PC-9 (cell line): ENCODE data around the gene MYO5B. TPM values are rescaled to one million over a fixed set of nuclear protein-coding genes. Genes with fewer than 3 reads are reported as not detected.

Experiments used
- BruUV-seq: library from RNA; stranded (reverse); fragments of 400-500 nt; replicated peaks from 2 replicates; lab custom pipeline; 2021; lab: Mats Ljungman, UMichigan
- CTCF ChIA-PET: fragments of 300-600 bp; sonication (Branson Sonifier 250); formaldehyde crosslinking; loops from one replicate; lab custom pipeline; 2022; ENCODE audit warnings: antibody characterized with exemption; lab: Charles Lee
- POLR2A ChIA-PET: fragments of 300-600 bp; sonication (Branson Sonifier 250); formaldehyde crosslinking; loops from one replicate; lab custom pipeline; 2022; ENCODE audit warnings: antibody characterized with exemption; ENCODE audit not compliant: unreplicated experiment; lab: Charles Lee
- DNase-seq, 2 experiments: peaks; one replicate each; pipeline versions ENCODE4 v3.0.0 to v3.0.0-alpha.2; 2015 to 2022; ENCODE audit warnings: mixed read lengths in 1 of 2
- H2AFZ ChIP-seq: fragments of 200-600 bp; sonication (generic); 2 replicates; pipeline ENCODE4 v1.8.1; 2017; ENCODE audit warnings: antibody characterized with exemption
- H3F3A ChIP-seq: fragments of 200-600 bp; sonication (generic); 2 replicates; pipeline ENCODE4 v1.8.1; 2017; ENCODE audit warnings: antibody characterized with exemption, mild to moderate bottlenecking, low read depth; ENCODE audit not compliant: insufficient read depth
- H3K27ac ChIP-seq: fragments of 200-600 bp; sonication (generic); 2 replicates; pipeline ENCODE4 v1.6.1; 2016; ENCODE audit warnings: mixed run types
- H3K27me3 ChIP-seq: fragments of 200-600 bp; sonication (generic); 2 replicates; pipeline ENCODE4 v1.6.1; 2016; ENCODE audit warnings: low read depth, mixed run types; ENCODE audit not compliant: insufficient read depth
- H3K36me3 ChIP-seq: fragments of 200-600 bp; sonication (generic); 2 replicates; pipeline ENCODE4 v1.6.1; 2016; ENCODE audit warnings: low read depth, mixed run types
- H3K4me1 ChIP-seq: fragments of 200-600 bp; sonication (generic); replicated peaks from 2 replicates; pipeline ENCODE4 v1.6.1; 2016; ENCODE audit warnings: mixed run types; ENCODE audit not compliant: insufficient read depth
- H3K4me2 ChIP-seq: fragments of 200-600 bp; sonication (generic); 2 replicates; pipeline ENCODE4 v1.6.1; 2017; ENCODE audit warnings: mixed run types
- H3K4me3 ChIP-seq: fragments of 200-600 bp; sonication (generic); 2 replicates; pipeline ENCODE4 v1.6.1; 2016; ENCODE audit warnings: mixed run types
- H3K79me2 ChIP-seq: fragments of 200-600 bp; sonication (generic); 2 replicates; pipeline ENCODE4 v1.6.1; 2017; ENCODE audit warnings: low read depth, mixed run types
- H3K9me2 ChIP-seq: fragments of 200-600 bp; sonication (generic); 2 replicates; pipeline ENCODE4 v1.8.1; 2017; ENCODE audit warnings: mild to moderate bottlenecking; ENCODE audit not compliant: insufficient read depth
- H3K9me3 ChIP-seq: fragments of 200-600 bp; sonication (generic); 2 replicates; pipeline ENCODE4 v1.8.1; 2016; ENCODE audit warnings: low read depth; ENCODE audit not compliant: insufficient read depth
- H4K20me1 ChIP-seq: fragments of 200-600 bp; sonication (generic); 2 replicates; pipeline ENCODE4 v1.8.1; 2017; ENCODE audit not compliant: insufficient read depth
- EZH2 ChIP-seq: fragments of 200-600 bp; sonication (generic); IDR thresholded peaks from 2 replicates; pipeline ENCODE4 v1.8.0; 2017; ENCODE audit warnings: antibody characterized with exemption, low read depth
- intact Hi-C: fragments of 100-400 bp; cut with micrococcal nuclease; formaldehyde crosslinking; loops from one replicate; pipeline ENCODE4 v1.10.0; 2022; ENCODE audit not compliant: unreplicated experiment
- total RNA-seq: library from RNA; stranded (reverse); gene quantifications from 2 replicates; pipeline ENCODE4 v1.2.3, GENCODE V29; 2021
- TF ChIP-seq, protein P1 (sequence below): fragments of 200-600 bp; sonication (generic); conservative IDR thresholded peaks from 2 replicates; pipeline ENCODE4 v1.6.1; 2017; ENCODE audit warnings: mixed run types, antibody characterized with exemption, mild to moderate bottlenecking, moderate library complexity

Gene MYO5B
- total RNA-seq, 1 experiment from 2014 or later, result 25.4 TPM

GRCh38 chr18:50193796-50194630, 934 bp downstream of the MYO5B start:
- Histone ChIP-seq H3K27me3 (no peaks in the 10 kb centered on the region), H3F3A (peaks cover 17% of the 10 kb centered on the region), H3K4me3 (peak overlapping the region; percentile 90), H3K4me1 (peaks cover 34% of the 10 kb centered on the region), H3K79me2 (peaks cover 49% of the 10 kb centered on the region), H3K36me3 (no peaks in the 10 kb centered on the region), H3K9me2 (peaks cover 5% of the 10 kb centered on the region; the same call in 1 of the 2 replicates), H4K20me1 (no peaks in the 10 kb centered on the region), H3K4me2 (peak overlapping the region; percentile 89), H2AFZ (peak overlapping the region; percentile 54), H3K9me3 (no peaks in the 10 kb centered on the region), H3K27ac (peak overlapping the region; percentile 63)
- POLR2A ChIA-PET, result interaction anchor here (0.9 kb wide), 1 partner anchor 32 kb away, joined by 4 read pairs; no protein-coding TSS in a partner anchor
- no peak for TF ChIP-seq EZH2
- TF ChIP-seq, protein P1, sequence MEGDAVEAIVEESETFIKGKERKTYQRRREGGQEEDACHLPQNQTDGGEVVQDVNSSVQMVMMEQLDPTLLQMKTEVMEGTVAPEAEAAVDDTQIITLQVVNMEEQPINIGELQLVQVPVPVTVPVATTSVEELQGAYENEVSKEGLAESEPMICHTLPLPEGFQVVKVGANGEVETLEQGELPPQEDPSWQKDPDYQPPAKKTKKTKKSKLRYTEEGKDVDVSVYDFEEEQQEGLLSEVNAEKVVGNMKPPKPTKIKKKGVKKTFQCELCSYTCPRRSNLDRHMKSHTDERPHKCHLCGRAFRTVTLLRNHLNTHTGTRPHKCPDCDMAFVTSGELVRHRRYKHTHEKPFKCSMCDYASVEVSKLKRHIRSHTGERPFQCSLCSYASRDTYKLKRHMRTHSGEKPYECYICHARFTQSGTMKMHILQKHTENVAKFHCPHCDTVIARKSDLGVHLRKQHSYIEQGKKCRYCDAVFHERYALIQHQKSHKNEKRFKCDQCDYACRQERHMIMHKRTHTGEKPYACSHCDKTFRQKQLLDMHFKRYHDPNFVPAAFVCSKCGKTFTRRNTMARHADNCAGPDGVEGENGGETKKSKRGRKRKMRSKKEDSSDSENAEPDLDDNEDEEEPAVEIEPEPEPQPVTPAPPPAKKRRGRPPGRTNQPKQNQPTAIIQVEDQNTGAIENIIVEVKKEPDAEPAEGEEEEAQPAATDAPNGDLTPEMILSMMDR, result no peak
- CTCF ChIA-PET, result interaction anchor here (0.6 to 1.1 kb wide), 5 partner anchors 87 to 327 kb away, joined by 3 to 5 read pairs (median 4); no protein-coding TSS in a partner anchor
- DNase-seq, result peak in 1 of 2 experiments; percentile 17
- intact Hi-C loops, result loop anchor here (1.0 to 10.0 kb wide), 3 partner anchors 35 to 183 kb away; no protein-coding TSS in a partner anchor
- TSS peak; percentile 27 for BruUV-seq

GRCh38 chr18:50192995-50193795, 1.8 kb downstream of the MYO5B start:
- peak overlapping the region; percentile 90 for H3K4me3 ChIP-seq
- H3K27ac ChIP-seq, result peak overlapping the region; percentile 63
- peak overlapping the region; percentile 89 for H3K4me2 ChIP-seq
- CTCF ChIA-PET, result interaction anchor here (0.9 kb wide), 1 partner anchor 93 kb away, joined by 3 read pairs; no protein-coding TSS in a partner anchor
- peak in 1 of 2 experiments; percentile 28 for DNase-seq
- H2AFZ ChIP-seq, result peak overlapping the region; percentile 54
- no peaks in the 10 kb centered on the region for H4K20me1 ChIP-seq
- BruUV-seq, result no TSS peak
- POLR2A ChIA-PET, result no interaction called here
- peaks cover 17% of the 10 kb centered on the region for H3F3A ChIP-seq
- peaks cover 34% of the 10 kb centered on the region for H3K4me1 ChIP-seq
- peaks cover 53% of the 10 kb centered on the region for H3K79me2 ChIP-seq
- no peak for TF ChIP-seq EZH2
- TF ChIP-seq, protein P1, result no peak
- intact Hi-C loops, result loop anchor here (1.0 to 10.0 kb wide), 2 partner anchors 34 to 78 kb away; no protein-coding TSS in a partner anchor
- H3K27me3 ChIP-seq, result no peaks in the 10 kb centered on the region
- H3K36me3 ChIP-seq, result no peaks in the 10 kb centered on the region
- no peaks in the 10 kb centered on the region for H3K9me3 ChIP-seq
- H3K9me2 ChIP-seq, result peaks cover 5% of the 10 kb centered on the region; the same call in 1 of the 2 replicates

- H3K4me1 ChIP-seq, result peaks cover 34% of the 10 kb centered on the region
- peaks cover 5% of the 10 kb centered on the region; the same call in 1 of the 2 replicates for H3K9me2 ChIP-seq
- BruUV-seq, result no TSS peak
- no peak overlapping the region for H2AFZ ChIP-seq
- H3K4me3 ChIP-seq, result no peak overlapping the region
- H3K79me2 ChIP-seq, result peaks cover 76% of the 10 kb centered on the region
- peak overlapping the region; percentile 54 for H3K4me2 ChIP-seq
- H3K36me3 ChIP-seq, result no peaks in the 10 kb centered on the region
- no peaks in the 10 kb centered on the region for H3K9me3 ChIP-seq
- TF ChIP-seq EZH2, result no peak
- TF ChIP-seq, protein P1, result no peak
- peak overlapping the region; percentile 49 for H3K27ac ChIP-seq
- CTCF ChIA-PET, result no interaction called here
- intact Hi-C loops, result loop anchor here (10.0 kb wide), 1 partner anchor 76 kb away; no protein-coding TSS in a partner anchor
- DNase-seq, result peak in 1 of 2 experiments; percentile 76
- POLR2A ChIA-PET, result interaction anchor here (0.6 kb wide), 1 partner anchor 36 kb away, joined by 3 read pairs; no protein-coding TSS in a partner anchor
- H3F3A ChIP-seq, result peaks cover 17% of the 10 kb centered on the region
- no peaks in the 10 kb centered on the region for H3K27me3 ChIP-seq
- H4K20me1 ChIP-seq, result no peaks in the 10 kb centered on the region
Measured at GRCh38 chr18:50190926-50191325, 4.0 kb downstream of the MYO5B start.
